GM18951 (cell line): ENCODE results near the gene MAPKAPK3.

ENCODE experiments used
- POLR2A ChIP-seq: IDR thresholded peaks from 4 replicates; pipeline ENCODE4 v1.6.1; 2011; ENCODE audit warnings: mild to moderate bottlenecking; ENCODE audit not compliant: insufficient read length, insufficient read depth; ENCODE audit errors: extremely low read depth
- in situ Hi-C: fragments of 300-500 bp; cut with MboI; formaldehyde crosslinking; loops from one replicate; pipeline ENCODE4 v1.12.0; 2022; ENCODE audit warnings: low sequenced_read_pairs, mixed read lengths, inconsistent platforms; ENCODE audit not compliant: unreplicated experiment

Gene MAPKAPK3

DNA sequence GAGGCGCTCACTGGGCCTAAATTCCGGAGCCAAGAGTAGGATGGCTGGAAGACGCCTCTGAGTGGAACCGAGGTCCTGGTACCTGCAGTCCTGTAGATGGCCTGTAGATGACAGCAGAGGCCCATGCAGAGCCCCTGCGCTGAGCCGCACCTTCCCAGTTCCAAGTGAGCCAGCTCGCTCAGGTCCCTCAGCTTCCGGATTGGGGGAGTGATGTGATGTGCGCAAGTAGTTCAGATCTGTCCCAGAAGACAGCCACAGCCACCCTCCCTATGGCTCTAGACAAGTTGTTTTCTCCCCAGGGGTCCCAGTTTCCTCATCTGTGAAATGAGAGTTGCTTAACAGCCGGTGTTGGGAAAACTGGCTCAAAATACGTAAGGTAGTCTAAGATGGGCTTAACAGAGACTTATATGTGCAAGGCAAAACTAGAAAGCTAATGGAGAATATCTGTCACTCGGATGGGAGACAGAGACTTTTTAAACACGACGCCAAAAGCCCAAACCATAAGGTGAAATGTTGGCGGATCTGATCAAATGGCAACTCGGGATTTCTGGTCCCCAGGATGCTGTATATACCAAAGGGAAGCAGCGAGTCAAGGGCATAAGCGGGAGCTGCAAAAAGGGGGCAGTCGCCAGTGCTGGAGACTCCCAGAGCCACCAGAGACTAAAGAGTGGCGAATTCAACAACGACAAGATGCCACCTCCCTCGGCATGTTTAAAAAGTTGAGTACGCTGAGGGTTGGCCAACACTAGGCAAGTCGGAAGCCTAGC lies 765 bp upstream of the MAPKAPK3 start:
- in situ Hi-C loops = loop anchor here (25.0 kb wide), 1 partner anchor 771 kb away; the partner anchor contains the start of genes MANF and RBM15B
- TF ChIP-seq POLR2A = no peak

DNA sequence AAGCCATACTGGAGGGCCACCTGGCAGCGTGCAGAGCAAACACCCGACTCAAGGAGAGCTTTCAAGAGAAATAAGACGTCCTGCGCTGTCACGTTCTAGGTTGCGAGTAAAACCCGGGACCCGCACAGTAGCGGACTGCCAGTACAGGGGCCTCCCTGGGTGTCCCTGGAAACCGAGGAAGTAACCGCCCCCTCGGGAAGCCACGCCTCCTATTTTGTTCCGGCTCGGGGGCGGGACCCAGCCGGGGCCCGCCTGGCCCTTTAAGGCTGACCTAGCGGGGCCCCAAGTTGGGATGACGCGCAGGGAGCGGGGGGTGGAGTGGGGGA lies 218 bp upstream of the MAPKAPK3 start:
- TF ChIP-seq POLR2A = peak; percentile 40
- in situ Hi-C loops = loop anchor here (25.0 kb wide), 1 partner anchor 771 kb away; the partner anchor contains the start of genes MANF and RBM15B

DNA sequence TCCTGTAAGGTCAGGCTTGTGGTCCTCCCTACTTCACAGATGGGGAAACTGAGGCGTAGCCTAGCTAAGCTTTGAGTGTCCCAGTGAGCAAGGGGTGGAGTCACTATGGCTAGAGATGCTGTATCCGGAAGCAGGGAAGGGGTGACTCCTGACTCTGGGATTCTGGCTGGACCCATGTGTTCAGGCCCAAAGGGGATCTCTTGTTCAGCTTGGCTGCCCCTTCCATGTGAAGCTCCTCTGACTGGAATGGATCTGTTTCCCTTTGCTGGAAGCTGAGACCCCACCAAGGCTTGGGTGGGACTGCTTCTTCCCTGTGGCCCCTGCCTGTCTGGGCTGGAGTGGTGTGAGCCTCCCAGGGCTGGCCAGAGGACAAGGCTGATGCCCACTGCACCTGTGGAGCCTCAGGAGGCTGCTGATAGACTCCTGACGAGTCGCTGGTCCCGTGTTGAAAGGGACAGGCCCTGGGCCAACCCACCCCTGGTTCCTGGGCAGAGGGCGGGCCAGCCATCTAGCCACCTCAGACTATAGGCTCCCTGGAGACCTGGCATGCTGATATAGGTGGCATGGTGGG lies 1.0 kb downstream of the MAPKAPK3 start:
- TF ChIP-seq POLR2A = no peak
- in situ Hi-C loops = loop anchor here (25.0 kb wide), 1 partner anchor 769 kb away; the partner anchor contains the start of genes MANF and RBM15B

DNA sequence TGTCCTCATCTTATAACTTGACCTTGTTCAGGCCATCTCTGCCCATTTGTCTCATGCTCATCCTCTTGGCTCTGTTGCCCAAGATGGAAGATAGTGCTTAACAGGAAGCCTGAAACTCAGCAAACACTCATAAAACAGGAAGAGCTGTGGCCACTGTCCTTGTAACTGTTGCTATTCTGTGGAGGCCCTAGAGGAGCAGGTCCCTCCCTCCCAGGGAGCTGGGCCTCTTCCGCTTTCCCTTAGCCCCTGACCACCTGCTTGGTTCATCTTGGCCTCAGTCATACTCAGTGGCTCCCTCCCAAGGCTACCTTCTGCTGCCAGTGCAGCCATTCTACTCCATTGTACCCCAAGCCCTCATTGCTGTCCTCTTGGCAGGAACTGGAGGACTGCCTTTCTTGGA lies 3.5 kb downstream of the MAPKAPK3 start:
- in situ Hi-C loops = loop anchor here (25.0 kb wide), 1 partner anchor 767 kb away; the partner anchor contains the start of genes MANF and RBM15B
- TF ChIP-seq POLR2A = no peak

DNA sequence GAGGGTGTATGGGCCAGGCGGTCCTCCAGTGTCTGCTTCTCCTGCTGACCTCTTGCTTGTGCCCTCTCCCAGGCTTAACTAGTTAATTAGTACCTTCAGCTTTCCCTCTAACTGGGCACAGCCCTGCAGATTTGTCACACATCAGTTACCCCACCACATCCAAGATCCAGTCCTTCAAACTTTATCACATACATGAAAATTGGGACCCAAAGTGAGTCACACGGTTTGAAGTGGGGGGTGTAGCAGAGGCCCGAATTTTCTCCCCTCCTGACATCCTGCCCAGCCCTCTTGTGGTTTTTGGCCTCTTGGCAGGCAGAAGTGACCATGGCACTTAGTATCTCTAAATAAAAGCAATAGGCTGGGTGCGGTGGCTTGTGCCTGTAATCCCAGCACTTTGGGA lies 3.9 kb downstream of the MAPKAPK3 start:
- no peak for TF ChIP-seq POLR2A
- in situ Hi-C loops = loop anchor here (25.0 kb wide), 1 partner anchor 766 kb away; the partner anchor contains the start of genes MANF and RBM15B

DNA sequence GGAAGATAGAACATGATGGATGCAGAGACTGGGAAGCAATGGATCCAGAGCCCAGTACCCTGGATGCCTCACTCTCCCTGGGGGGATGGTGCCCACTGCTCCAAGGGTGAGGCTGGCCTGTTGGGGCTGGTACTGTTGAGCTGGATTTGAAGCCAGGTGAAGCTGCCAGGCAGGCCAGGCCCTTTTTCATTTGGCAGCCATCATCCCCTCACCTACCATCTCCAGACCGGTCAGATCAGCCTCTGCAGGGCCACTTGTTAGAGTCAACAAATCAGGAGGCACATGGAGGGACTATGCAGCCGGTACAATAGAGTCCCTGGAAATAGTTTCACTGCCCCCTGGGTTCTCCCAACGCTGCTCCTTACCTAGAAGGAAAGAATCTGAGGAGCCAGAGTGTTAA lies 5.9 kb downstream of the MAPKAPK3 start:
- TF ChIP-seq POLR2A = no peak
- in situ Hi-C loops = loop anchor here (25.0 kb wide), 1 partner anchor 764 kb away; the partner anchor contains the start of genes MANF and RBM15B

DNA sequence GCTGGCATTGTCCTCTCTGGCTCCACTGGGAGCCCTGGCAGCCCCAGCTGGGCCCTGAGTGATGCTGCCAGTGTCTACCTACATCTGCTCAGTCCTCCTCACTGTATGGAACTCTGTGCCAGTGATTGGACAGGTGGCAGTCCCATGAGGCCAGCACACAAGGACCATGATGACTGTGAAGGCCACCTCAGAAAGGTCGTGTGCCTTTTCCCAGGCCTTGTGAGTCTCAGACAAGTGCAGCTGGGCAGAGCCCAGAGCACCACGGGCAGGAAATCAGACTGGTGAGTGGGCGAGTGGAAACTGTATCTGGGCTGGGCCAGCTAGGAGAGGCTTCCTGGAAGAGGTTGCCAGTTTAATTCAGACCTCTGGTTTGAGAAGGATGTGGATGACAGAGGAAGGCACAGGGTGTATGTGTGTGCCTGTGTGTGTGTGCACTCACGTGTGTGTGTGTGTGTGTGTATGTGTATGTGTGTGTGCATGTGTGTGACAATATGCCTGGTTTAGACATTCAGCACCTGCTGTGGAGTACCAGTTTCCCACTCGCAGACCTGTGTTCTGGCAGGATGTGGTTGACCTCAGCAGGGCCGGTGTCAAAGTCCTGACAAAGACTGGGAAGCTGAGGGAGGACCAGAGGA lies 7.0 kb downstream of the MAPKAPK3 start:
- TF ChIP-seq POLR2A = no peak
- in situ Hi-C loops = loop anchor here (25.0 kb wide), 1 partner anchor 763 kb away; the partner anchor contains the start of genes MANF and RBM15B

DNA sequence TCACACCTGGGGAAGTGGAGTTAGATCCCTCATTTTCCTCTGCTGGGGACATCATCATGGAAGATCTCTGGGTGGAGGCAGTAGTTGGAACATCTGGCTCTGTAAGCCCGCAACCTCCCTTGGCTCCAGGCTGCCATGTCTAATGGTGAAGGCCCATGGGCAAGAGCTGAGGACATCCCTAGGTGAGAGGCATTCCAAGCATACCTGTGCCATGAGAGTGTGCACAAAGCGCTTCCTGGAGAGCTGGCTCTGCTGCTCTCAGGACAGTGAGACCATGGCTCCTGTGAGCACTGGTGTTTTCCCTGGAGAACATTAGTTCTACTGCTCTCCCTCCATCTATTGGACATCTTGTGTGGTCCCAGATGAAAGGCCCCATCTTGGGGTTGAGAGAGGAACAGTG lies 7.7 kb downstream of the MAPKAPK3 start:
- in situ Hi-C loops = loop anchor here (25.0 kb wide), 1 partner anchor 763 kb away; the partner anchor contains the start of genes MANF and RBM15B
- no peak for TF ChIP-seq POLR2A

DNA sequence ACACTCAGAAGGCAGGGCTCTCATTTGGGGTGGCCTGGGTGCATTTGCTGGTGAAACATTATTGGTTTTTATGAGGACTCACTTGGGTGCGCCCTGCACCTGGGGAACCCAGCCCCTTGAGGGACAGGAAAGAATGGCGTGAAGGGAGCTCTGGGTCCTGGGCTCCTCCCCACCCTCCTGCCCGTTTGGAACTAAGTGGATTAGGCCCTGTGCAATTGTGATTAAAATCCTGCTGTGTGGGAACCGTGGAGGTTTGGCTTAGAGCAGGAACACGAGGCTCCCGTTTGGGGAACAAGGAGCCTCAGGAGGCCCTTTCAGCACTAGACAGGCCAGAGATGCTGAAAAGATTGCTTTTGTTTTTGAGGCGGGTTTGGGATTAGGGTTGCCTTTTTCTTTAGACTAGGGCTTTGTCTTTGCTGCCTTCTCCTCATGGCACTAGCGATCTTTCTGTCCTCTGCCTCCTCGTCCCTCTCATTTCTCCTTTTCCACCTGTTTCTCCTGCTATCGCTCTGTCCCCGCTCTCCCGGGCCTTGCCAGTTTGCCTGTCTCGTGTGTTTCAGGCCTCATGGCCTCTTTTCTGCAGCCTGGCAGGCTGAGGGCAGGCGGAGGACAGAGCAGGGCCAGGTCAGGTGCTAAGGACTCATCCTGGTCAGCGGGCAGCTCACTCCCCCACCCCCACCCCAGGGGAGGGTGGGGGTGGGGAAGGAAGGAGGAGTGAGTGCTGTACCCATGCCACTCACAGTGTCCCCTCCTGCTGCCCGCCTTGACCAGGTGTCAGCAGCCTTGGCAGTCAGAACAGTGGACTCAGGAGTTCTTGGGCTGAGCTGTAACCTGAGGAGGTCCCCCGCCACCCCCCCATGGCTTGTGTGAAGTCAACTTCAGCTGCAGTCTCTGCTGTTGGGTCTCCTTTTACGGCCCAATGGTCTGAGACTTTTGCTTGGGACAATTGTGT lies 8.6 kb downstream of the MAPKAPK3 start:
- in situ Hi-C loops = no loop called here
- no peak for TF ChIP-seq POLR2A

DNA sequence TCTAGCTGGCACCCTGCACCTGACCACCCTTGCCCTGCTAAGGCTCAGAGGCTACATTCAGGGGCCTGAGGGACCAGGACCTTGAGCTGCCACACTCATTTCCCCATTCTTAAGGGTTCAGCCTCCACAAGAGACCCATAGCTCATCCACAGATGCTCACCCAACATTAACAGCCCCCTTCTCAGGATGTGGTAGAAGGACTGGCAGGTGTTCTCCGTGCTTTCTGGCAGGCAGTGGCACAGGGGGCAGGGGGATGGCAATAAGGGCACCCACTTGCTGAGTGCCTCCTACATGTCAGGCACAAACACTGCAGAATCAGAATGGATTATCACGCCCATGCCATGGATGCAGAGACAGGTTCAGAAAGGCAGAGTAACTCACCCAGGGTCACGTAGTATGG lies 9.4 kb downstream of the MAPKAPK3 start:
- no peak for TF ChIP-seq POLR2A
- in situ Hi-C loops = no loop called here

DNA sequence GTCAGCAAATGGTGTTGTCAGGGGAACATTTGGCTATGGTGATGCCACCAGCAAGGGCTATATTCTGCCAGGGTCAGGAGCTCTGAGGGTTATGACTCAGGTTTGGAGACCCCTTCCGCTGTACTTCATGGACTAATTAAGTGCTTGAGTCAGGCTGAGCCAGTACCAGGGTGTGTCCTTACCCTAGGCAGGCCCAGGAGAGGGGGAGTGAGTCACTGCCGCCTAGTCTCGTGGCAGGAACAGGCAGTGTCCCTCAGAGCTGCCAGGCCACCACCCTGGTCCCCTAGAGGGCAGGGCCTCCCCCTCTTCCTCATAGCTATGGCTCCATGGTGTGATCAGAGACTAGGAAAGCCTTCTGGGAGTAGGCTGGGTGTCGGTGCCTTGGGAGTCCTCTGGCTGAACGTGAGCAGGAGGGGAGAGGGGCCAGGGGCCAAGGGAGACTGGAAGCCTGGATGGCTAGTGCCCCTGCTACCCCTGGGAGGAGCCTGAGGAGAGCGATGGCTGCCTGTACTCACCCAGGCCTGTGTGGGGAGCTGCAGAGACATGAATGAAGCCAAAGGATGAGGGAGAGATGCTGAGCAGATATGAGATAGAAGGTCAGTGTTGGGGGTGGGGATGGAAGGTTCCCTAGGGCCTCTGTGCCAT lies 10.6 kb downstream of the MAPKAPK3 start:
- in situ Hi-C loops = no loop called here
- no peak for TF ChIP-seq POLR2A

DNA sequence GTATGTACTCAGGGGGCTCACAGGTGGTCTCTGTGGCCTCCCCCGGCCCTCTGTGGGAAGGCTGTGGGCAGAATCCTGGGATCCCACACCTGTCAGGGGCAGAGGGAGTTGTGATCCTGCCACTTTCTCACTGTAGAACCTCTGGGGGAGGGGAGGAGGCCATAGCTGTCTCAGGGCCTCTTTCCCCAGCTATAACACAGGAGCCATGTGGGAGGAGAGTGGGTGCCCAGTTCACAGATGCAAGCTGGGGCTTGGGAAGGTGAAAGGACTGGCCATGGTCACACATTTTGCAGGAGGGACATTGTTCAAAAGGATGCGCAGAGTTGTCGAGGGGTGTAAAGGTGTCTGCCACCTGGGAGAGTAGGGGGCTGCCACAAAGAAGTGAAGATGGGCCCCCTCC lies 11.7 kb downstream of the MAPKAPK3 start:
- in situ Hi-C loops = no loop called here
- no peak for TF ChIP-seq POLR2A
